SU-DHL-6 (cell line): ENCODE results near the gene NRARP.

Source experiments
- EZH2phosphoT487 ChIP-seq: fragments of 200-600 bp; sonication (generic), shearing (Covaris generic); conservative IDR thresholded peaks from 2 replicates; pipeline ENCODE4 v1.6.1; 2018; ENCODE audit warnings: mild to moderate bottlenecking, antibody characterized with exemption, low read length, moderate library complexity, mixed read lengths
- TF ChIP-seq, protein P1 (sequence below): fragments of 200-600 bp; sonication (generic); IDR thresholded peaks from one replicate; pipeline ENCODE4 v1.5.1; 2017; ENCODE audit warnings: antibody characterized with exemption, mild to moderate bottlenecking, low read length, moderate library complexity; ENCODE audit not compliant: insufficient read depth, poor library complexity, severe bottlenecking

DNA sequence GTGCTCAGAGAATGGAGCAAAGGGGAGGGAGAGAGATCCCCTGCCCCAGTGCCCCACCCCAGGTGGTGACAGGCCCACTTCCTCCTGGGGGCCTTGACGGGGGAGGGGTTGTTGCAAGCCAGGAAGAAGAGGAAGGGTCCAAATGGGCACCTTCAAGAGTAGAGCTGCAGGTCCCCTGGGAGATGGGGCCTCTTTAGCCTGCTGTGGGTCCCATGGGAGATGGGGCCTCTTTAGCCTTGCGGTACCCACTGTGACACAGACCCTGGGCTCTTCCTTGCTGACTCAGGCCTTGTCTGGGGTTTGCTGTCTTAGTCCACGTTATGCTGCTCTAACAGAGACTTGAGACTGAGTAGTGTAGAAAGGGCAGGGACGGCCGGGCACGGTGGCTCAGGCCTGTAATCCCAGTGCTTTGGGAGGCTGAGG lies 34.1 kb downstream of the NRARP start:
- TF ChIP-seq, protein P1, sequence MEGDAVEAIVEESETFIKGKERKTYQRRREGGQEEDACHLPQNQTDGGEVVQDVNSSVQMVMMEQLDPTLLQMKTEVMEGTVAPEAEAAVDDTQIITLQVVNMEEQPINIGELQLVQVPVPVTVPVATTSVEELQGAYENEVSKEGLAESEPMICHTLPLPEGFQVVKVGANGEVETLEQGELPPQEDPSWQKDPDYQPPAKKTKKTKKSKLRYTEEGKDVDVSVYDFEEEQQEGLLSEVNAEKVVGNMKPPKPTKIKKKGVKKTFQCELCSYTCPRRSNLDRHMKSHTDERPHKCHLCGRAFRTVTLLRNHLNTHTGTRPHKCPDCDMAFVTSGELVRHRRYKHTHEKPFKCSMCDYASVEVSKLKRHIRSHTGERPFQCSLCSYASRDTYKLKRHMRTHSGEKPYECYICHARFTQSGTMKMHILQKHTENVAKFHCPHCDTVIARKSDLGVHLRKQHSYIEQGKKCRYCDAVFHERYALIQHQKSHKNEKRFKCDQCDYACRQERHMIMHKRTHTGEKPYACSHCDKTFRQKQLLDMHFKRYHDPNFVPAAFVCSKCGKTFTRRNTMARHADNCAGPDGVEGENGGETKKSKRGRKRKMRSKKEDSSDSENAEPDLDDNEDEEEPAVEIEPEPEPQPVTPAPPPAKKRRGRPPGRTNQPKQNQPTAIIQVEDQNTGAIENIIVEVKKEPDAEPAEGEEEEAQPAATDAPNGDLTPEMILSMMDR: no peak
- TF ChIP-seq EZH2phosphoT487: no peak
